ELR (cell line): ENCODE results near the gene MID1.

Experiments
- DNase-seq: peaks from one replicate; pipeline ENCODE4 v3.0.0-alpha.2; 2015; ENCODE audit warnings: low read depth

The MID1 gene

DNA sequence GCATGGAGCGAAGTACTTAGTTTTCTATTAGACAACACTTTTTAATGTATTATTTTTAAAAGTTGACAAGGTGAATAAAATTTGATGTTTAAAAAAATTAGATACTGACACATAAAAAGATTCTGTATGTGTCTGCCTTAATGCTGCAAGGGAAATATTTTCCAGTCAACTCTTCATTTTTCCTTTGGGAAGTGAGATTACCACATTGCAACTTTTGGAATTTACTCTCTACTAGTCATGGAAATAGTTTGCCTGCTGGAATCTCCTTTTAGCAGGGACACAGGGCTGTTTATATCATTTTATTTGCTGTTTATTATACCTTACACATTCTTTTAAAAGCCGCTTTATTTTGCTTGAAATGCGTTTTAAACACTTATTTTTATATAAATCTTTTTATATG, 135.1 kb downstream of the MID1 start:
- no peak for DNase-seq

DNA sequence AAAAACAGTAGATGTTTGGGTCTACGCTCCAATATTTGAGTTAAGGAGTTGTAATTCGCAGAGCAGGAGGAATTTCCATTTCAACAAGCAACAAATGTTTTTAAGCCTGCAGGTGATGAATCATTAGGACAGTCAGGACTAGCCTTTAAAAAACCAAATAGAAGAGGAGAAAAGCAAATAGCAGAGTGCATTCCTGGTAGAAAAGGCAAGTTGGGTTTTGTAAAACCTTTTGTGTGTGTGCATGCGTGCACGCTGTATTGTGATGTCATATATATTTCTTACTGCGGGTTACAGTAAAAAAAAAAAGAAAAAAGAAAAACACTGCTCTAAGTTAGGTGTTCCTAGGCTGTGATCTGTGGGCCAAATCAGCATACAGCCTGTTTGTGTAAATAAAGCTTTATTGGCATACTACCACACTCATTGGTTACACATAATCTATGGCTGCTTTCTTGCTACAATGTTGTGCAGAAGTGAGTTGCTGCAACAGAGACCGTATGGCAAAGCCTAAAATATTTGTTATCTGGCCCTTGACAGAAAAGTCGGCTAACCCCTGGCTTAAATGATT, 135.6 kb downstream of the MID1 start:
- no peak for DNase-seq

DNA sequence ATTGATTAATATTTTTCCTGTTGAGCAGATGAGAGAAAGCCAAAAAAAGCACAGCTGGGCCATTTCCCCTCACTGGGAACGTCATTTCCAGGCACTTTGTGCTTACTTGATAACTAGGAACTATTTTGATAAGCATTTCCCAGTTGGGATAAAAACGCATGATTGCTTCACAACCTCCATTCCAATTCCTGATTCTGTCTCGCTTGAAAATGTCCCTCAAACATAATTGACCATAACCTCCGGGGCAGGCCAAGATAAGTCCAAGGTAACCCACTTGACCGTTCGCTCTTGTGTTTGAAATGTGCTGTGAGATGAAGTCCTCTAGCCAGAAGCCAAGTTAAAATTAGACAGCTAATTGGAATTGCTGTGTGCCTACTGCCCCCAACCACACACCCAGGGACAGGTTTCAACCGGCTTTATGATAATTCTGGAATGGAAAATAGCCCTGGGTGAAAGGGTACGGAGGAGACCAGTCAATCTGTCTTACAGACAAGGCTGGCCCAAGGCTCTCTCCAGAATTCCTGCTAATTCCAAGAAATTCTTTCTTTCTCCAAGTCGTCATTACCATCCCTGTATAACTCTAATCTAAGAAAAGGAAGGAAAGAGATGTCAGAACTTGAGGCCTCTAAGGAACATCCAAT, 137.1 kb downstream of the MID1 start:
- DNase-seq, result no peak

DNA sequence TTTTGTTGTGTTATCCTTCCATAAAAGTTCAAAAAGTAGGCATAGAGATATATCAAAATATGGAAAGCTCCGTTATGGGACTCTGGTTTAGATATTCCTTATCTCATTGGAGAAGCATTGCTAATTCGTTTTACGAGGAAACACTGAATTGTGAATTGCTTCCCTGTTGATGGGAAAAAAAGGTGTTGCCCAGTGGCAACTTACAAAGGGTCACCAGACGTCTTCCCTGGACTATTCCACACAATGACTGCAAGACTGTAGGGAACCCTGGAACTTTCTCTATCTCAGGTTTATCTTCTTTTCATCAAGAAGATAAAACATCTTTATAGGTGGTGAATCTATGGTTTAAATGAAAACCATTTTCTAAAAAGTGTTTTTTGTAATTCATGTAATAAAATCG, 137.7 kb downstream of the MID1 start:
- DNase-seq, result no peak

DNA sequence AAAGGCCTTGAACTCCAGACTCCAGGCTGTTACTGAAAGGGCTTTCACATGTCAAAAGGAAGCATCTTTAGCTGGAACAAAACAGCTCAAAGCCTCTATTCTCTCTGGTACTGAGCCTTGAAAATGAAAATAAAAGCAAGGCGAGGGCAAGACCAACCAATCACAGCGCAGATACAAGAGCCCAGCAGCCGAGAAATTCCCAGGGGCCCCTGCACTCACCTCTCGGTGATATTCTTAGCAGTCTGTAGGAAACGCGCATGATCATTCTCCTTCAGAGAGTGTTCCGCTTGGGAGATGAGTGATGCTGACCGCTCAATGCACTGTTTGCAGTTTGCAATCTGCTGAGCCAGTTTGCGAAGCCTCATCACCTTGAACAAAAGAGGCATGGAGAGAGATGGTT, 138.1 kb downstream of the MID1 start:
- DNase-seq, result no peak

DNA sequence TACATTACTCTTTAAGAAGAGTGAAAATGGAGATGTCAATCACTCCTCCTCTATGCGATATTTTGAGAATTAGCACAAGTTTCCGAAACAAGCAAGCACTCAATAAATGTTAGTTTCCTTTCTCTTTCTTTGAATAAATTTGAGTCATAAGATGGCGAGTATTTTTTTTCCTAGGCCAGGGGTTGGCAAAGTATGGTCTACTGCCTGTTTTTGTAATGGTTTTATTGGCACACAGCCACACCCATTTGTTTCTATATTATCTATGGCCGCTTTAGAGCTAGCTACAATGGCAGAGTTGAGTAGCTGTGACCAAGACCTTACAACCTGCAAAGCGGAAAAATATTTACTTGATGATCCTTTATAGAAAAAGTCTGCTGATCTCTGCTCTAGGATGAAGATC, 139.5 kb downstream of the MID1 start:
- DNase-seq, result no peak

DNA sequence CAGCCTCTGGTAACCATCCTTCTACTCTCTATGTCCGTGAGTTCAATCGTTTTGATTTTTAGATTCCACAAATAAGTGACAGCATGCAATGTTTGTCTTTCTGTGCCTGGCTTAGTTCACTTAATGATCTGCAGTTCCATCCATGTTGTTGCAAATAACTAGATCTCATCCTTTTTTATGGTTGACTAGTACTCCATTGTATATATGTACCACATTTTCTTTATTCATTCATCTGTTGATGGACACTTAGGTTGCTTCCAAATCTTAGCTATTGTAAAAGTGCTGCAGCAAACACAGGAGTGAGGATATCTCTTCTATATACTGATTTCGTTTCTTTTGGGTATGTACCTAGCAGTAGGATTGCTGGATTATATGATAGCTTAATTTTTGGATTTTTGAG, 140.9 kb downstream of the MID1 start:
- DNase-seq, result no peak

DNA sequence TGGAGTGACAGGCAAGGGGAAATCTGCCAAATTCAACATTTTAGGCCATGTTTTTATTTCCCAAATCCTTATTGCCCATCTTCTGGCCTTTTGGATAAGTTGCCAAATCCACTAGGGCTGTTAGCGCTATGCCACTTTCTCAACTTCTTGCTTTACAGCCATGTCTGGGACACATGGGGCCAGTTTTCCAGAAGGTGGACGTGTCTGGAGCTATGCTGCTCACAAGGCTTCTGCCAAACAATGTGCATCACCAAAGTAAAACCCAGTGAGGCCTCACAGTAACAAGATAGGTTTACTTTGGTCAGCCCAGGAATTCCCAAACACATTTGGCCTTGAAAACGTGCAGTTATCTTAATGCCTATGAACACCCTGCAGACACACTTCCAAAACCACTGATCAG, 142.9 kb downstream of the MID1 start:
- DNase-seq, result no peak

DNA sequence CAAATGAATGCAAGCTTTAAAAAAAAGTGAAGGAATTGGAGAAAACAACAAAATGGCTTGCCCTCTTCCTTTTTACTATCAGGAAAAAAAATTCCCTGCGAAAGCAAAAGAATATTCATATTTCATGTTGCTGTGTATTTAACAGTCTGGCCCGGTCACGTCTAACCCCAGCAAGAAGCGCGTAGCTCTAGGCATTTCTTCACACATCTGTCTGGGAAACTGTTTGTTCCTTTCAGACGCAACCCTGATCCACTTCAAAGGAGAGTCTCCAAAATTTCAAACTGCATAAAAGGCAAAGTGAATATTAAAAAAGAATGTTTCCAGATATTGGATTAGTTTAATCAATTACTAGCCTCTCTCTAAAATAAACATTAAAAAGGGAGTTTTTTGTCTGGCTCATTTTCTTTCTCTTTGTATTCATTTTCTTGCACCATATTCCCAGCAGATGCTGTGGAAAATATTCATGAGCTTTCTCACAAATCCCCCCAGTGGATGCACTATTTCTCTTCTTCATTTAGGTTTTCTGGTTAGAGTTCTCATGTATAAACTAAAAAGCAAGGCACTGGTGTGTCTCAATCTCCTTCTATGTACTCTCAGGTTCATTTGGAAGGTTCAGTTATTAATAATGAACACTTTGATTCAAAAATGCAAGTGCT, 145.3 kb downstream of the MID1 start:
- no peak for DNase-seq

DNA sequence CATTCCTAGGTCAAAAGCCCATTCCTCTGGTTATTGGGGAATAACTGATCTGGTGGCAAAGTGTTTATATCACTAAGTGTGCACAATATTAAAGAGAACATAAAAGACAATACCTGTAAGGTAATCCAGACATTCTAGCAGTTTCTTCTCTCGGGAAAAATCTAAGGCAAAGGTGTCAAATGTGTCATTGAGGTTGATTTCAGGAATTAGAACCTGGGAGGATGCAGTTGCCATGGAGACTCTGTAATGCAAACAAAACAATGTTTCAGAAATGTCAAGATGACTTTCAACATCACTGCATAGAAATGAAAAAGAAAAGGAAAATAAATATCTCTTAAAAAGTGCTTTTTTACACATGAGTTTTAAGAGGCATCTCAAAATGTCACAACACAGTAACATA, 145.9 kb downstream of the MID1 start:
- no peak for DNase-seq

DNA sequence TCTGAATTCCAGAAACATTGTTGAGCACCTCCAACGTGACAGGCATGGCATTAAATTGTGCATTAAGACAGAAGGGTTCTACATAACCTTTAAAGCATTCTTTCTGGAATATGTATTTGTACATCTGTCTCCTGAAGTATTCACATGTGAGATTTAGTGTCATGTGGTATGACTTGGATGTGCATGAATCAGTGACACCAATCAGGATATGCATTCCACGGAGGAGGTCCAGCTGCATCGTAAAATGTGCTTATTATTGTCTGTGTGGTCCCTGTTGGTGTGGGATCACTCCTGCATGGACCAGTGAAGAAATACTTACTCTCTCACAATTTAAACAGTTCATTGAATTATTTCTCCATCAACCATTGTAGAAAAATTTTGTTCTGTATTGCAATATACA, 149.0 kb downstream of the MID1 start:
- DNase-seq, result no peak

DNA sequence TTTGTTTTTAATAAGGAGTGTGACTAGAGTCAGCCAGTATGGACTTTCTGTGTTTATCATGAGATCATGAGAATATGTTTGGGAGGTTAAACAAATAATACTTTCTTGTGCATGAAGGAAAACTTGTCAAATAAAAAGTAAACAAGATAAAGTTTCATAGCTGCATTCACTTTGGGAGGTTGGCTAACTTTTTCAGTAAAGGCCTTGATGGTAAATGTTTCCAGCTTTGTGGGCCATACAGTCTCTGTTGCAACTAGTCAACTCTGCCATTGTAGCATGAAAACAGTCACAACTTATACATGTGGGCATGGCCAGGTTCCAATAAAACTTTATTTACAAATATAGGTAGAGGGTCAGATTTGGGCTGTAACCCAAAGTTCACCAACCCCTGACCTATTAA, 150.4 kb downstream of the MID1 start:
- no peak for DNase-seq

DNA sequence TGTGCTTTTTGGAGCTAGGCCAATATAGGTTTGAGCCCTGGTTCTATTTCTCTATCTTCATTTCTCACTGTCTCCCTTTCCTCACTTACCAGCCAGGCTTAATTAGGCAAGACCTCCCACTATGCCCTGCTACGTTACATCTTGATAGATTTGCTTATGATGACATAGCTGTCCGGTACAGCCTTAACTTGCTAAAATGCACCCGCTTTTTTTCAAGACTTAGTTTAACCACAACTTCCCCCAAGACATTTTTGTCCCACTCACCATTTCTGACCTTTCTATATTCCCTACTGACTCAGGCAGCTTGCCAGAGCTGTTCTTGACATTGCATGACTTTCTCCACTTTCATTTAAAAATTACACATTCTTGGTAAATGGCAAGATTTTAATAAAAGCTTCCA, 152.6 kb downstream of the MID1 start:
- DNase-seq, result peak; percentile 38

DNA sequence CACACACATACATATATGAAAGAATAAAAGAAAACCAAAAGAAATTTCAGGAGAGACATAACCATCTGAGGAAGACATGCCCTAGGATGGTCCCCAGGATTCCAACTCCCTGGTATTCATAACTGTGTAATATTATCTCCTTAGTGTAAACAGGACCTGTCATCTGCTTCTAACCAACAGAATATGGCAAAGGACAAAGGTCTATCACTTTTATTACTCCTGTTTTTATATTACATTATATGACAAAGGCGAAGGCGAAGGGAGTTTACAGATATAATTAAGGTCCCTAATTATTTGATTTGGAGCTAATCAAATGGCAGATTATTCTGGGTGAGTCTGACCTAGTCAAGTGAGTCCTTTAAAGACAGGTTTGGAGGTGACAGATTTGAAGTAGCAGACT, 155.1 kb downstream of the MID1 start:
- no peak for DNase-seq

DNA sequence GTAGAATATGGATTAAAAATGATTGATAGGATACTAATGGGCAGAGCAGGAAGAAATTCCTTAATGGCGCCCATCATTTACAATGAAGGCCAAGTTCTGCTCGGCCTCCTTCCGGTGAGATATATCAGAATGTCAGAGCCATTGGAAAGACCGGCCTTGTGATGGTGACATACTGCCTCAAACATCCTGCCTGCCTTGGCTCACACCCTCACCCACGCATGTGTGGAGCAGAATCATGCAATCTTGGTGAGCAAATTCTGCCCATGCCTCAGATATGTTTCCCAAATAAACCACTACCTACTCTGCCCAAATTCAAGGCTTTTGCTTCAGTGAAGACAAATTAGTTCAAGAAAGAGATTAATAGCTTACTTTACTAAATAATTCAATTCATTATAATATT, 163.3 kb downstream of the MID1 start:
- DNase-seq, result peak; percentile 10

DNA sequence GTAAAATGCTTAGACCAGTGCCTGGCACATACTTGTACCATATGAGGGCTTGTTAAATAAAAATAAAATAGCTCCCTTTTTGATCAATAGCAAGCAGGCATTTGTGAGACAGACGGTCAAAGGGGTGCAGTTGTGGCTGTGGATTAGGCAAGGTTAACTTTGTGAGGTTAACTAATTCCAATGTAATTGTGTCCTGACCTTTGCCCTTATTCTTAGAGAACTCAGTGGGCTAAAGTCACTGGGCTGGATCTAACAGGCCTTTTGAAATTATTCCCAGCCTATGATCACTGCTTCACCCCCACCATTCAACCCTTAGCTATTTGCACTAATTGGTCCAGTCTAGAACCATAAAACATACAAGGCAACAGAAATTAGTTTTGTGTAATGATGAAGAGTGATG, 166.4 kb downstream of the MID1 start:
- DNase-seq, result no peak

DNA sequence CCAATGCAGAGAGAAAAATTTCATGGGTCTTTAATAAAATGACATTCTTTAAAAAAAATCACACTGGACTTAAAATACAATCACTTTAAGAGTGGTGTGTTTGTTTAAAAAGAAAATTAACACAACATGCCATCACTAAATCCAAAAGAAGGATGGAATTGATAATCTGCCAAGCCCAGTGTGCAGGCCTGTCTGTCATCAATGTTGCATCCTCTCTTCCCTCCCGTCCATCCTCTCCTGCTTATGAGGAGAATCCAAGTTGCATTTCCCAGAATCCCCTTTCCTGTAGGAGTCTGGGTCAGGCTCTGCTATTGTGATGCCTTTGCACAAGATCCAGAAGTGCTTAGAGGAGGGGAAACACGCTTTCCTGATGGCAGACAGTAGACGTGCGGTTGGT, 169.4 kb downstream of the MID1 start:
- peak; percentile 37 for DNase-seq

DNA sequence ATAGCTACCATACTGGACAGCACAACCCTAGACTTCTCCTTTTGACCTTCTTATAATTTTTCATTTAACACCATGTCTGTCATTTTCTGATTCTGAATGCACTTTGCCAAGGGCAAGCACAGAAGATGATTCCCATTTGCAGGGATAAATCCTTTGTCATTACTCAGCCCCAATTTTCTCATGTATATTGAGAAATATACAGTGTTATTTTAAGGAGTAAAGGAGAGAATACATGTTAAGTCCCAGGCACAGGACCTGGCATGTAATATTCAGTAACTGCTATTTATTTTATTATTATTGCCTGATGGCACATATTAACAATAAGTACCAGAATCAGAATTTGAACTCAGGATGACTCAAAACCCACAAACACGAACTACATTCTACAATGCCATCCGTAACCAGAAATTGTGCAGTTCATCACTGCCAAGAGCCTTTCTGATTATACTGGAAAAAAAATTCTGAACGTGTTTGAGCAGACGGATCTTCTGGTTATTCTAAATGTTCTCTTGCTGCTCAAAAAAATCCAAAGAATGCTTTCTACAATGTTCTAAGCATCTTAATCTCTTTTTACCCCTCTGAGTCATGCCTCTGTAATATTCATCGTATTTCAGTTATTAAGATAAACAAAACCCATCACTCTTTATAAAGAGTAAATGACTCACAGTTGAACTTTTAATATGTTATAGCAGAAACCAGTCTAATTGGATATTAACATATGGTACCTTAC, 170.0 kb downstream of the MID1 start:
- DNase-seq, result peak; percentile 81

DNA sequence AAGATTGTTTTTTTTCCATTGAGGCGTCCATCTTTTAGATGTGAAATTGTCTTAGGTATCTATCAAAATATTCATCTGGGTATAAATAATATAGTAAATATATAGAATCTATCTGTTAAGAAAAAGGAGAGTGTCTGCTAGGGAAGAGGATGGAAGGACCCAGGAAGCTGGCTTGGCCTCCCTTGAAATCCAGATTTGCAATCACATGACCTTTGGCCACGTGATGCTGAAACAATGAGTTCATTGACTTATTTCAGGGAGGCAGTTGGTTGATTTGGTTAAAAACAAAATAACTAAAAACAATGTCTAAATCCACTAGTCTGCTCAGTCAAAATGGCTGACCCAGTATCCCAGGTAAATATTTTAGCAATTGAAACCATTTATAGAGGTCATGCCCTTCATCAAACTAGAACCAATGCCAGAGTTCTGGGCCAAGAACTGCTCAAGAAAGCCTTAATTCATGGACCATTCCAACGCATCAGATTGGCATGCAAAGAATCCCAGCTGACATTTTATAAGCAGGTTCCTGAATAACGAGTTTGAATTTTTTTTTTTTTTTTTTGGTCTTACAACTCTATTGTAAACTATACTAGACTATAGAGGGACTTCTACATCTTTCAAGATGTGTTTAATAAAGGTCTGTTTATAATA, 172.7 kb downstream of the MID1 start:
- peak; percentile 69 for DNase-seq

DNA sequence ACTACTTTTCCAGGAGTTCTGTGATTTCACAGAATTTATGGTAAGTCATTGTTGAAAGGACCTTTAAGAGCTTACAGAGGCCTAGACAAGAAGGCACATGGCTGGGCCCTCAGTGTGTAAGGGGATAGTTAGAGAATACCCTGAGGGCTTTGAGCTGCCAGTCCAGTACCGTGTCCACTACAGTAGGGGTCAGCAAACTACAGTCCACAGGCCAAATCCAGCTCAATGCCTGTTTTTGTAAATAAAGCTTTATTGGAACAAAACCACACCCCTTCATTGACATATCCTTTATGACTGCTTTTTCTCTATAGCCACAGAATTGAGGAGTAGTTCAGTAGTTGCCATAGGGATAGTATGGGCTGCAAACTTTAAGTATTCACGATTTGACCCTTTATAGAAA, 176.2 kb downstream of the MID1 start:
- DNase-seq, result peak; percentile 51

DNA sequence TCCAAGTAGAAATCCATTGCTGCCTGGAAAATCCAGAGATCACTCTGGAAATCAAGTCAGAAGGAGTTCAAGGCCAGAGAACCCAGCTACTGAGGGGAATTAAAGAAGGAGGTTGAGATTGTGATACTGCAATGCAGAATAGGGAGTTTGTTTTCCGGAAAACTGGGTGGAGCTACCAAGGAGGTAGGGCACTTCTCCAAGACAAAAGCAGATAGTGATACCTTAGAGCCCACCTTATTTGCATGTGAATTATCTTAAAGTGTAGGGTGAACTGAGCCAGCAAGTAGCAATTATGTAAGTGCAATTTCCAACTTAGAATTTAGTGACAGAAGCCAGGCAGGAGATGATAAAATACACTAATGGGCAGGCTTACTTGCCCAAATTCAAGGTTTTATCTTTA, 178.9 kb downstream of the MID1 start:
- DNase-seq, result no peak

DNA sequence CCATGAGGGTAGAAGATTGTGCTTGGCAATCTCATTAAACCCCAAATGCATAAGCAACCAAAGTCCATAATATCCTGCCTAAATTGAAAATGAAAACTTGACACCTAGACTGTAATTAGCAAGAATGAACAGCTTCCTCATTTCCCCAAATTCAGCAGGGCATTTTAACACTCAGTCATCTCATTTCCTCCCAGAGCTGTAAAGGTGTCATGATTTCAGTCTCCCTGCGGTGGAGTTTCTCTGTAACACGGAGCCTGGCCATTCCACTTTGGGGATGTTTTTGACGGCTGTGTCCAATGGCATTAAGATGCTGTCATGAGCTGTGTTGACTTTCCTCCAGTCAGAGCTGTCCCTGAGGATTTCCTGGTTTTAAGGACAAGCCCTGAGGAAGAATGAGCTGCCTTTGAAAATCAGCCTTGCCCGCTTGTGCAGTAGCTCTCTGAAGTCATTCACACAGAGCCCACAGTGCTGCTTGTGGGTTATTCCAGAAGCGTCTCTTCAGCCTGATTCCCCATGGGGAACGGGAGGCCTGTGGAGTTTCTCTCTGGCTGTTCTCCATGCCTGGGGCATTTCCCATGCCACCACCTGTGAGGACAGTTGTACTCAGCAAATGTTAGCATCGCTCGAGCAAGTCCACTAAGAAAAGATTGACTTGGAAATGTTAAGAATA, 187.0 kb downstream of the MID1 start:
- DNase-seq, result no peak
